OCI-LY3 (cell line): Measurements from ENCODE around the gene TMEM270.

ENCODE experiments used
- H2AFZ ChIP-seq: fragments of 200-600, 300-600 bp; shearing (Covaris generic); 2 replicates; pipeline ENCODE4 v1.6.0; 2014; ENCODE audit warnings: antibody characterized with exemption, low read depth, low read length
- H3K27ac ChIP-seq: fragments of 200-600, 300-600 bp; sonication (generic); 2 replicates; pipeline ENCODE4 v1.5.1; 2014; ENCODE audit warnings: mild to moderate bottlenecking, low read length, moderate library complexity, mixed read lengths
- H3K27me3 ChIP-seq: fragments of 200-600, 300-600 bp; sonication (generic); 2 replicates; pipeline ENCODE4 v1.6.1; 2014; ENCODE audit warnings: low read depth, low read length, mixed read lengths
- H3K36me3 ChIP-seq: fragments of 200-600, 300-600 bp; sonication (generic); replicated peaks from 2 replicates; pipeline ENCODE3; 2014; ENCODE audit warnings: low read depth, low read length, mixed read lengths
- H3K4me1 ChIP-seq: fragments of 300-600, 200-600 bp; sonication (generic); 2 replicates; pipeline ENCODE4 v1.6.1; 2014; ENCODE audit warnings: low read length, mixed read lengths
- H3K4me2 ChIP-seq: fragments of 200-600, 300-600 bp; sonication (generic); 2 replicates; pipeline ENCODE4 v1.6.1; 2014; ENCODE audit warnings: low read length, mixed read lengths
- H3K4me3 ChIP-seq: fragments of 300-600, 200-600 bp; sonication (generic); 2 replicates; pipeline ENCODE4 v1.5.1; 2014; ENCODE audit warnings: antibody characterized with exemption, mild to moderate bottlenecking, low read length, moderate library complexity
- H3K79me2 ChIP-seq: fragments of 300-600, 200-600 bp; shearing (Covaris generic); 2 replicates; pipeline ENCODE4 v1.6.1; 2014; ENCODE audit warnings: mild to moderate bottlenecking, low read length, mixed read lengths
- H3K9ac ChIP-seq: fragments of 300-600, 200-600 bp; shearing (Covaris generic); 2 replicates; pipeline ENCODE4 v1.6.0; 2014; ENCODE audit warnings: mild to moderate bottlenecking, low read length, moderate library complexity
- H3K9me3 ChIP-seq: fragments of 200-600, 300-600 bp; shearing (Covaris generic); 2 replicates; pipeline ENCODE4 v1.6.1; 2014; ENCODE audit warnings: low read length, mixed read lengths; ENCODE audit not compliant: insufficient read depth
- H4K20me1 ChIP-seq: fragments of 200-600, 300-600 bp; sonication (generic); 2 replicates; pipeline ENCODE4 v1.6.1; 2016; ENCODE audit warnings: low read length, mixed read lengths; ENCODE audit not compliant: insufficient read depth
- EZH2phosphoT487 ChIP-seq: fragments of 200-600 bp; shearing (Covaris generic); IDR thresholded peaks from 2 replicates; pipeline ENCODE4 v1.6.1; 2018; ENCODE audit warnings: antibody characterized with exemption, mixed run types, low read depth
- TF ChIP-seq, protein P1 (sequence below): fragments of 200-600, 300-600 bp; sonication (generic); IDR thresholded peaks from 2 replicates; pipeline ENCODE4 v1.5.1; 2014; ENCODE audit warnings: antibody characterized with exemption, low read length, low read depth

The TMEM270 gene

DNA sequence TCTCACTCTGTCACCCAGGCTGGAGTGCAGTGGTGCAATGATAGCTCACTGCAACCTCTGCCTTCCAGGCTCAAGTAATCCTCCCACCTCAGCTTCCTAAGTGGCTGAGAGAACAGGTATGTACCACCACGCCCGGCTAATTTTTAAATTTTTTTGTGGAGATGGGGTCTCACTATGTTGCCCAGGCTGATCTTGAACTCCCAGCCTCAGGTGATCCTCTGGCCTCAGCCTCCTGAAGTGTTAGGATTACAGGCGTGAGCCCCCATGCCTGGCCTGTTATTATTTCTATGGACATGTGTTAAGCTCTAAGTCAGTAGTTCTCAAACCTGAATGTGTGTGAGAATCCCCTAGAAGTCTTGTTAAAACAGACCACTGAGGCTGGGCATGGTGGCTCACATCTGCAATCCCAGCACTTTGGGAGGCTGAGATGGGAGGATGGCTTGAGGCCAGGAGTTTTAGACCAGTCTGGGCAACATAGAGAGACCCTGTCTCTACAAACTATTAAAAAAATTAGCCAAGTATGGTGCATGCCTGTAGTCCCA is 24.5 kb downstream of the TMEM270 start:
- Histone ChIP-seq H3K4me2 (no peak overlapping the region), H3K4me3 (no peak overlapping the region), H3K79me2 (no peaks in the 10 kb centered on the region), H3K36me3 (no peaks in the 10 kb centered on the region), H3K27me3 (peaks cover 13% of the 10 kb centered on the region), H4K20me1 (no peaks in the 10 kb centered on the region), H2AFZ (no peak overlapping the region), H3K27ac (no peak overlapping the region), H3K4me1 (no peaks in the 10 kb centered on the region), H3K9me3 (no peaks in the 10 kb centered on the region), H3K9ac (no peak overlapping the region)
- TF ChIP-seq, protein P1, sequence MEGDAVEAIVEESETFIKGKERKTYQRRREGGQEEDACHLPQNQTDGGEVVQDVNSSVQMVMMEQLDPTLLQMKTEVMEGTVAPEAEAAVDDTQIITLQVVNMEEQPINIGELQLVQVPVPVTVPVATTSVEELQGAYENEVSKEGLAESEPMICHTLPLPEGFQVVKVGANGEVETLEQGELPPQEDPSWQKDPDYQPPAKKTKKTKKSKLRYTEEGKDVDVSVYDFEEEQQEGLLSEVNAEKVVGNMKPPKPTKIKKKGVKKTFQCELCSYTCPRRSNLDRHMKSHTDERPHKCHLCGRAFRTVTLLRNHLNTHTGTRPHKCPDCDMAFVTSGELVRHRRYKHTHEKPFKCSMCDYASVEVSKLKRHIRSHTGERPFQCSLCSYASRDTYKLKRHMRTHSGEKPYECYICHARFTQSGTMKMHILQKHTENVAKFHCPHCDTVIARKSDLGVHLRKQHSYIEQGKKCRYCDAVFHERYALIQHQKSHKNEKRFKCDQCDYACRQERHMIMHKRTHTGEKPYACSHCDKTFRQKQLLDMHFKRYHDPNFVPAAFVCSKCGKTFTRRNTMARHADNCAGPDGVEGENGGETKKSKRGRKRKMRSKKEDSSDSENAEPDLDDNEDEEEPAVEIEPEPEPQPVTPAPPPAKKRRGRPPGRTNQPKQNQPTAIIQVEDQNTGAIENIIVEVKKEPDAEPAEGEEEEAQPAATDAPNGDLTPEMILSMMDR, result no peak
- TF ChIP-seq EZH2phosphoT487, result no peak

DNA sequence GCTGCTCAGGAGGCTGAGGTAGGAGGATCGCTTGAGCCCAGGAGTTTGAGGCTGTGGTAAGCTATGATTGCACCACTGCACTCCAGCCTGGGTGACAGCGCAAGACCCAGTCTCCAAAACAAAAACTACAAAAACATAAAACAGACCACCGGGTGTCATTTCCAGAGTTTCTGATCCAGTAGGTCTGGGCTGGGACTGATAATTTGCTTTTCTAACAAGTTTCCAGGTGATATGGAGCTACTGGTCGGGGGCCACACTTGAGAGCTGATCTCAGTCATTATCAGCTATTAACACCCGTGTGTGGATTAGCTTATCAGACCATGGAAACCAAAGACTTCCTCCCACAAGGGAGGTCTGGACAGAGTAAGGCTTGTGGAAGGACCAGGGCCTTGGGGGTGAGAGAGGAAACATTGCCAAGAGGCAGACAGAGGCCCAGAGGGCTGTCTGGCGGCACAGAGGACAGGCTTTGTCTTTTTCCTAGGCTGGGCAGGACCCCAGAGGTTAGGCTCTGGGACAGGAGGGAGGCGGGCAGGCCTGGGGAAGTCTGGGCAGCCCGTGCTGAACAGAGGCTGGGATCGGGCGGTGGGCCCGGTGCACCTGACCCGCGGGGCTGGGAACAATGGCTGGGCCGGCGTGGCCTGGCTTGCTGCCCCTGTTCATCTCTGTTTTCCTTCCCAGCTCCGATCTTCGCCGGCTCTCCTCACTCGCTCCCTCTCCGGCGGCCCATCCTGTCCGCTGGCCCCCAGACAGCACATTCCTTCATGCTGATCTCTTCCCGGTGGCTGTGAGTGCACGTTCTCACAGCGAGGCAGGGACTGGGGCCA is 25.2 kb downstream of the TMEM270 start:
- Histone ChIP-seq H3K79me2 (no peaks in the 10 kb centered on the region), H3K9me3 (no peaks in the 10 kb centered on the region), H2AFZ (no peak overlapping the region), H3K9ac (no peak overlapping the region), H3K4me3 (no peak overlapping the region), H3K36me3 (no peaks in the 10 kb centered on the region), H3K27ac (no peak overlapping the region), H4K20me1 (no peaks in the 10 kb centered on the region), H3K27me3 (peaks cover 8% of the 10 kb centered on the region), H3K4me2 (no peak overlapping the region), H3K4me1 (no peaks in the 10 kb centered on the region)
- TF ChIP-seq, protein P1, result no peak
- TF ChIP-seq EZH2phosphoT487, result no peak

DNA sequence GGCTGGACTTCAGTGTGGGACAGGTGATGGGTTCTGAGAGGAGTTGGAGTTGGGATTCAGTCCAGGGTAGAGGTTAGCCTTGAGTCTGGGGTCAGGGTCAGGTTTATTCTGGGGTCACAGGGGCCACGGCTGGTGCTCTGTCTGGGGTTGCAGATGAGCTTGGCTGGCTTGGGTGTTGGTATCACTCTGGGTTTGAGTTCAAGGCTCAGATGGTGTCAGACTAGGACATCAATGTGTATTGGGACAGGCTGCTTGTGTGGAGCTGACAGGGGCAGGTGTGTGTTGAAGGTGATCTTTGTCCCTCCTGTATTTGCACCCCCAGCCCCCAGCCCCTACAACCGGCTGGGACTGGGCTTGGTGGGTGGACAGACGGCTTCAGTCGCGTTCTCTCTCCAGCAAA is 26.8 kb downstream of the TMEM270 start:
- Histone ChIP-seq H2AFZ (no peak overlapping the region), H3K27ac (no peak overlapping the region), H3K4me3 (no peak overlapping the region), H3K4me1 (no peaks in the 10 kb centered on the region), H3K9ac (no peak overlapping the region), H3K4me2 (no peak overlapping the region), H3K79me2 (no peaks in the 10 kb centered on the region), H3K27me3 (no peaks in the 10 kb centered on the region), H3K9me3 (no peaks in the 10 kb centered on the region), H3K36me3 (no peaks in the 10 kb centered on the region), H4K20me1 (no peaks in the 10 kb centered on the region)
- TF ChIP-seq EZH2phosphoT487, result no peak
- TF ChIP-seq, protein P1, result no peak

DNA sequence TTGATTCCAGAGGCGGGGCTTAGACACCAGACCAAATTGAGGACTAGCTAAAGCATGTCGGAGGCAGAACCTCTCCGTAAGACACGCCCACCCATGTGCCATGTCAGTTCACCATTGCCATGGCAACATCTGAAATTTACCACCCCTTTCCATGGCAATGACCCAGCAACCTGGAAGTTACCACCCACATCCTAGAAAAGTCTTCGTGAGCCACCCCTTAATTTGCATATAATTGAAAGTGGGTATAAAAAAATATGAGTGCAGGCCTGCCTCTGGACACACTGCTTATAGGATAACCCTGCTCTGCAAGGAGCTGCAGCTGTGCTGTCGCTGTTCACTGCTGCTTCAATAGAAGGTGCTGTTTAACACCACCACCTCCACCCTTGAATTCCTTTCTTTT is 28.0 kb downstream of the TMEM270 start:
- H4K20me1 ChIP-seq, result no peaks in the 10 kb centered on the region
- H3K9ac ChIP-seq, result no peak overlapping the region
- H3K36me3 ChIP-seq, result no peaks in the 10 kb centered on the region
- no peaks in the 10 kb centered on the region for H3K9me3 ChIP-seq
- no peak overlapping the region for H2AFZ ChIP-seq
- H3K27me3 ChIP-seq, result no peaks in the 10 kb centered on the region
- TF ChIP-seq, protein P1, result no peak
- no peak for TF ChIP-seq EZH2phosphoT487
- no peaks in the 10 kb centered on the region for H3K79me2 ChIP-seq
- H3K4me3 ChIP-seq, result no peak overlapping the region
- no peak overlapping the region for H3K4me2 ChIP-seq
- peaks cover 6% of the 10 kb centered on the region for H3K4me1 ChIP-seq
- H3K27ac ChIP-seq, result no peak overlapping the region
